Esophagus squamous epithelium (tissue), 4 donors: ENCODE results near the gene TIGIT.

Experiments
- CTCF ChIP-seq, 6 experiments: fragments of 450-650 bp in 4 of 6; fragments of 200-600 bp in 2 of 6; sonication (generic) in 2 of 6; IDR thresholded peaks; one replicate each; pipeline ENCODE4 v1.5.1; 2016 to 2019; ENCODE audit warnings: antibody characterized with exemption in 6 of 6, mild to moderate bottlenecking in 4 of 6, moderate library complexity in 4 of 6
- POLR2A ChIP-seq, 4 donors: fragments of 450-650 bp; IDR thresholded peaks; one replicate each; pipeline ENCODE4 v1.6.1; 2017; ENCODE audit warnings: antibody characterized with exemption in 4 of 4, mild to moderate bottlenecking in 4 of 4, moderate library complexity in 3 of 4

GRCh38 chr3:114323546-114324254 is 29.9 kb downstream of the TIGIT start:
- TF ChIP-seq CTCF (IDR thresholded peaks at IDR 0.05) (no peak), POLR2A (IDR thresholded peaks at IDR 0.05) (no peak)
